ENCODE results near the gene LMAN2L. TPM values are rescaled to one million over a fixed set of nuclear protein-coding genes. Genes with fewer than 3 reads are reported as not detected.
A peak's percentile ranks its signal among the peaks of the same experiment; 100 is the strongest.

LMAN2L gene
- total RNA-seq, 1 experiment from 2014 or later, result 17.6 TPM

DNA sequence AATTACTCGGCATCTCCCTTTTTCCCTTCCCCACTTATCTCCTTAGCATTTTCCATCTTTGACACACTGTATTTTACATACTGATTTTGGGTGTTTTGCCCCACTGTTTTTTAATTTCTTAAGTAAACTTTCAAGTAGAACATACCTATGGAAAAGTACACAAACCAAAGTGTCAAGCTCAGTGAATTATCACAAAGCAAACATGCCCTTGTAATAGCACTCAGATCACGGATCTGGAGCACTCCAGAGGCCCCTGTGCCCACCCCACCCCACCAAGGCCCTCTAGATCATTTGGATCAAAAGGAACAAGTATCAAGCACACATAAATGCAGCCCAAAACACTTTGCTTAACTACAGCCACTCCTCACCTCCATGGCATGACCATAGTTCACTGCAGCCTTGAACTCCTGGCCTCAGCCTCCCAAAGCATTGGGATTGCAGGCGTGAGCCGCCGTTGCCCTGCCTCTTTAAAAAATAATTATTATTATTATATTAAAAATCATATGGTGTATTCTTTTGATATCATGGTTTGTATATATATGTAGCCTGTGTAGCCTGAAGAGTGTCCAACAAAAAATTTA lies 59.2 kb downstream of the LMAN2L start:
- H3K23me2 ChIP-seq (ENCODE audit: insufficient read length, low read depth, low read length, poor library complexity, severe bottlenecking), result no peaks in the 10 kb centered on the region
- H2BK120ac ChIP-seq (ENCODE audit: low read depth, low read length, poor library complexity, severe bottlenecking), result peak overlapping the region; percentile 82
- no CpG with 5 or more reads among the region's 5 CpGs for WGBS (ENCODE audit: extremely low coverage, insufficient read length, low lambda C conversion rate)
- no peaks in the 10 kb centered on the region for H4K20me1 ChIP-seq (ENCODE audit: control insufficient read depth, insufficient read depth, insufficient read length)
- H3K27ac ChIP-seq (ENCODE audit: insufficient read length, low read depth, low read length), result no peak overlapping the region
- TF ChIP-seq, protein P1, sequence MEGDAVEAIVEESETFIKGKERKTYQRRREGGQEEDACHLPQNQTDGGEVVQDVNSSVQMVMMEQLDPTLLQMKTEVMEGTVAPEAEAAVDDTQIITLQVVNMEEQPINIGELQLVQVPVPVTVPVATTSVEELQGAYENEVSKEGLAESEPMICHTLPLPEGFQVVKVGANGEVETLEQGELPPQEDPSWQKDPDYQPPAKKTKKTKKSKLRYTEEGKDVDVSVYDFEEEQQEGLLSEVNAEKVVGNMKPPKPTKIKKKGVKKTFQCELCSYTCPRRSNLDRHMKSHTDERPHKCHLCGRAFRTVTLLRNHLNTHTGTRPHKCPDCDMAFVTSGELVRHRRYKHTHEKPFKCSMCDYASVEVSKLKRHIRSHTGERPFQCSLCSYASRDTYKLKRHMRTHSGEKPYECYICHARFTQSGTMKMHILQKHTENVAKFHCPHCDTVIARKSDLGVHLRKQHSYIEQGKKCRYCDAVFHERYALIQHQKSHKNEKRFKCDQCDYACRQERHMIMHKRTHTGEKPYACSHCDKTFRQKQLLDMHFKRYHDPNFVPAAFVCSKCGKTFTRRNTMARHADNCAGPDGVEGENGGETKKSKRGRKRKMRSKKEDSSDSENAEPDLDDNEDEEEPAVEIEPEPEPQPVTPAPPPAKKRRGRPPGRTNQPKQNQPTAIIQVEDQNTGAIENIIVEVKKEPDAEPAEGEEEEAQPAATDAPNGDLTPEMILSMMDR (conservative IDR thresholded peaks at IDR 0.05), result no peak
- H3K4ac ChIP-seq (ENCODE audit: low read depth, low read length), result no peak overlapping the region
- H3K79me1 ChIP-seq (ENCODE audit: insufficient read depth, low read depth, low read length, poor library complexity, severe bottlenecking), result no peaks in the 10 kb centered on the region
- H3K27me3 ChIP-seq (ENCODE audit: insufficient read depth, low read length), result no peaks in the 10 kb centered on the region
- no peaks in the 10 kb centered on the region for H3K9me3 ChIP-seq (ENCODE audit: control insufficient read depth, low read depth, low read length)
- no peak overlapping the region for H2BK12ac ChIP-seq (ENCODE audit: insufficient read length, low read depth, low read length)
- no peak overlapping the region for H3K4me3 Mint-ChIP-seq
- no peak overlapping the region for H4K8ac ChIP-seq (replicated peaks; ENCODE audit: insufficient read length, low read depth, low read length)
- no peak overlapping the region for H2AFZ ChIP-seq (ENCODE audit: low read length)
- H3K18ac ChIP-seq (ENCODE audit: insufficient read length, low read depth, low read length), result no peak overlapping the region
- H2BK20ac ChIP-seq (ENCODE audit: low read depth, low read length, poor library complexity, severe bottlenecking), result no peak overlapping the region
- no peak overlapping the region for H3K14ac ChIP-seq (ENCODE audit: insufficient read depth, low read length)
- no peak overlapping the region for H3K56ac ChIP-seq (ENCODE audit: insufficient read length, low read depth, low read length)
- H2BK15ac ChIP-seq (ENCODE audit: low read depth, low read length), result no peak overlapping the region
- no peak overlapping the region for H3T11ph ChIP-seq (ENCODE audit: low read length)
- H3K9me3 Mint-ChIP-seq, result no peaks in the 10 kb centered on the region
- H4K91ac ChIP-seq (ENCODE audit: insufficient read length, low read depth, low read length), result no peak overlapping the region
- H3K27me3 Mint-ChIP-seq (ENCODE audit: low read depth), result no peaks in the 10 kb centered on the region; the same call in 1 of the 2 replicates
- H3K4me2 ChIP-seq (ENCODE audit: insufficient read depth, insufficient read length, low read length), result no peak overlapping the region
- no peak overlapping the region for H3K27ac Mint-ChIP-seq
- H3K4me1 ChIP-seq (ENCODE audit: insufficient read depth, low read length), result no peaks in the 10 kb centered on the region
- H3K9ac ChIP-seq (ENCODE audit: extremely low read depth, insufficient read length, low read length), result no peak overlapping the region
- H3K36me3 Mint-ChIP-seq (ENCODE audit: insufficient read depth in 1 of 3, low read depth in 3 of 3), result no peaks in the 10 kb centered on the region
- no peak for DNase-seq
- no peak overlapping the region for H2BK5ac ChIP-seq (ENCODE audit: insufficient read length, low read length)
- peaks cover 13 to 17% of the 10 kb centered on the region in 2 experiments for H3K4me1 Mint-ChIP-seq
- no peak overlapping the region for H3K23ac ChIP-seq (ENCODE audit: insufficient read length, low read depth, low read length)
- no peak overlapping the region for H2AK5ac ChIP-seq (ENCODE audit: insufficient read length, low read length)
- no peak overlapping the region for H4K5ac ChIP-seq (ENCODE audit: insufficient read length, low read depth, low read length)
- H3K79me2 ChIP-seq (ENCODE audit: insufficient read depth, low read length), result no peaks in the 10 kb centered on the region

All from H9 (cell line).